Measurements from ENCODE around the gene DPP6.

GRCh38 chr7:154858836-154859537 is 806.8 kb downstream of the DPP6 start:
- TF ChIP-seq EZH2 (IDR thresholded peaks at IDR 0.05; ENCODE audit: low read depth, unreplicated experiment) (no peak), CTCF (conservative IDR thresholded peaks at IDR 0.05; ENCODE audit: low read depth in 2 of 2) (no peak), REST (IDR thresholded peaks at IDR 0.05; ENCODE audit: unreplicated experiment) (no peak), POLR2AphosphoS5 (IDR thresholded peaks at IDR 0.05; ENCODE audit: low read depth) (no peak)
